GM21576 (cell line): ENCODE data around the gene CFAP46.
"Not testable (repeated sequence)": the region's sequence is repeated elsewhere in the genome, so short reads cannot be mapped to it uniquely, and the experiment has no call there.

Source experiments
- ATAC-seq: cut with Tn5 transposase; IDR thresholded peaks from one replicate; pipeline ENCODE4 v1.9.1; 2021; ENCODE audit warnings: mild to moderate bottlenecking, moderate library complexity; ENCODE audit not compliant: unreplicated experiment

The CFAP46 gene

DNA sequence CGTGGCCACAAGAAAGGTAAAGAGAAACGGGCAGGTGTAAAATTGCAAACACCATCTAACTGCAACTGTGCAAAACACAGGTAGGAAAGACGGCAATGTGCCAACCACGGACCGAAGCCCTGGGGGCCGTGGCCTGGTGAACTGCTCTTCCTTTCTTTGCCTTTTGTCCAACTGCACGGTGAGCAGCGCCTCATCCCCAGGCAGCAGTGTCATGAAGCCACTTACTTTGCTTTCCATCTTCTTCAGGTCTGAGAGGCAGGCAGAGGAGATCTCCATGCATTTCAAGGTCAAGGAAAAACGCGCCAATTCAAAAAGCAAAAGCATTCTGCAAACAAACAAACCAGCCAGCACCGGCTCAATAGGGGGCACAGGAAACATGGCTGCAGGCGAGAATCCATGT lies 12.9 kb downstream of the CFAP46 start:
- ATAC-seq, result no peak

- ATAC-seq, result no peak
Measured at GRCh38 chr10:132928261-132928660, 14.1 kb downstream of the CFAP46 start.

DNA sequence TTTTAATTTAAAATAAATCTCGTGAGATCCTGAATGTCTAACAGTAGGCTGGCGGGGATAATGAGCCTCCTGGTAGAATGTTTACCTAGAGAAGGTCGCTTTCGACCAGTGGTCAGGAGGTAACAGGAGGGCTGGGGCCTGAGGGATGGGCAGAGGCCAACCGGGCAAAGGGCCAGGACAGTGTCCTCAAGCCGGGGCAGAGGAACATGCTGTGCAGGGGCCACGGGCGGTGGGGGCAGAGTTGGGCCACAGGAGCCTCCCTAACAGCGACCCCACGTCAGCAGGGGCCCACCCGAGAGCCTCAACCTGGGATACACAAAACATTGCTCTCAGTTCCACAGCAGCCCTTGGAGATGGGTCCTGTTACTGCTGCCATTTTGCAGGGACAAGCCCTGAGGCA lies 14.5 kb downstream of the CFAP46 start:
- ATAC-seq, result no peak

DNA sequence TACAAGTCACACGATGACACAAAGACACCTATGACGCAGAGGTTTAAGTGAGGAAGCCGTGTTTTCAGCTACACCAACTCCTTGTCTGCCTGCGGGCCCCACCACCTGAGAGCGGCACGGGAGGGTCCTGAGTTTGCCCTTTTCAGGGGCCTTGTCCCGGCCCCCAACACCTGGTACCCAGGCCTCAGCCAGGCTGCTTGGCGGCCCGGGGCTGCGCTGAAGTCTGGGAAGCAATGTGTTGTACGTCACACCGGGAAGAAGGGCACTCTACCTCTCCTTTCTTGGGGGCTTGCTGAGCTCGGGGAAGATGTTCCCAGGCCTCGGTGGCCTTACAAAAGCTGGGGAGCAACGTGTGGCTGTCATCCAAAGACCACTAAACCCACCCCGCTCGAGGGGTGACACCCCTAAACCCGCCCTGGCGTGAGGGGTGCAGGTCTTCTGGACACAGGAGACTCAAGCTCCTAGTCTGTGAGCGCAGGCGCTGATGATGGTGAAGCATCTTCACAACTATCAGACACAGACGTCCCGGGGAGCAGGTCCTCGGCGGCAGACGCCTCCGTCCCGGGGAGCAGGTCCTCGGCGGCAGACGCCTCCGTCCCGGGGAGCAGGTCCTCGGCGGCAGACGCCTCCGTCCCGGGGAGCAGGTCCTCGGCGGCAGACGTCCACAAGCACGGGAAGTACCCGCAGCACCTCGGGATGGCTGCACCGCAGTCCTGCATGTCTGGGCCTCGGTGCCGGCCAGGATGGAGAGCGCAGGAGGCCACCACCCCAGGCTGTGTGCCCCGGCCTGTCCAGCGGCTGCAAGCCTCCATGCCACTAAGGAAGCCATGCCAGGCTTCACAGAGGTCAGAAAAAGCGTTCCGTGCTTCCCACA lies 15.4 kb downstream of the CFAP46 start:
- ATAC-seq, result no peak

DNA sequence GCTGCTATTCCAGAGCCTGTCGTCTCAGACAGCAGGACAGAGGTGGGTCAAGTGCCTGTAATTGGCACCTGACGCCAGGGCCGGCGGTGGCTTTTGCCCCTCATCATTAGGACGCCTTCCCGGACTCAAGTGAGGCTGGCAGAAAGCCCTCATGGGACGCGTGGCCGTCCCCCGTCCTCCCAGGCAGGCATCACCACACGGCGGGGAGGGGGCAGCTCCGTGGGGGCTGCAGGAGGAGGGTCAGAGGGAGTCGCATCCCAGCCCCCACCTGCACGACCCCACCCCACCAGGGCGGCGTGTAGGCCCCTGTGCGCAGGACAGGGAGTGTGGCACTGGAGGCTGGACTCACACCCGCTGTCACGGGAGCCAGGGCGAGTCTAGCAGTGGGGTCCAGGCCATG lies 16.3 kb downstream of the CFAP46 start:
- ATAC-seq, result no peak

GRCh38 chr10:132925614-132926013 lies 16.8 kb downstream of the CFAP46 start:
- no peak for ATAC-seq

- no peak for ATAC-seq
Measured at GRCh38 chr10:132925071-132925561, 17.3 kb downstream of the CFAP46 start.

- no peak for ATAC-seq
Measured at GRCh38 chr10:132924046-132924952, 18.1 kb downstream of the CFAP46 start.

DNA sequence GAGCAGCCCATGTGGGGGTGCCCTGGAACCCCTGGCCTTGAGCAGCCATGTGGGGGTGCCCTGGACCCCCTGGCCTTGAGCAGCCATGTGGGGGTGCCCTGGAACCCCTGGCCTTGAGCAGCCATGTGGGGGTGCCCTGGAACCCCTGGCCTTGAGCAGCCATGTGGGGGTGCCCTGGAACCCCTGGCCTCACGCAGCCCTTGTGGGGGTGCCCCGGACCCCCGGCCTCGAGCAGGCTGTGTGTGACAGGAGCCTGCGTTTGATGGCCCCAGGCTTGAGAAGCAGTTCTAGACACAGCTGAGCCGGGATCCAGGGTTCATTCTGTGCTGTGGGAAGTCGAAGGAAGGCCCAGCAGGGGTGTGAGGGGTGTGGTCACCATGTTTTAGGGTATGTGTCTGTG lies 19.0 kb downstream of the CFAP46 start:
- not testable (repeated sequence) for ATAC-seq

GRCh38 chr10:132922872-132923271 lies 19.5 kb downstream of the CFAP46 start:
- no peak for ATAC-seq

GRCh38 chr10:132921818-132922807 lies 20.3 kb downstream of the CFAP46 start:
- ATAC-seq, result no peak

DNA sequence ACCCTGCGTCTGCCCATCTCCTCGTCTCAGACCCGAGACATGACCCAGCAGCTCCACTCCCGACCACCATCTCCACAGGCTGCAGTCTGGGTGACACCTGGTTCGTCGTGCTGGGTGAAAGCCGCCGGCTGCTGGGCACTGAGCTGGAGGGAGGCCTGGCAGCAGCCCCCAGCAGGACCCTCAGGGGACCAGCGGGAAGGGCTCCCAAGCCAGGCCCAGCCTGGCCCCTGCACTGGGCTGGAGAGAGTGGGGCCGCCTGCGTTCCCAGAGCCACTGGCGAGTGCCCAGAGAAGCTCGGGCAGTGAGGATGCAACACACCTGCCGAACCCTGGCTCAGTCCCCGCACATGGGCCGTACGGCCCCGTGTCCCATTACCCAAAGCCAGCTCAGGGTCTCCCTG lies 21.3 kb downstream of the CFAP46 start:
- no peak for ATAC-seq

DNA sequence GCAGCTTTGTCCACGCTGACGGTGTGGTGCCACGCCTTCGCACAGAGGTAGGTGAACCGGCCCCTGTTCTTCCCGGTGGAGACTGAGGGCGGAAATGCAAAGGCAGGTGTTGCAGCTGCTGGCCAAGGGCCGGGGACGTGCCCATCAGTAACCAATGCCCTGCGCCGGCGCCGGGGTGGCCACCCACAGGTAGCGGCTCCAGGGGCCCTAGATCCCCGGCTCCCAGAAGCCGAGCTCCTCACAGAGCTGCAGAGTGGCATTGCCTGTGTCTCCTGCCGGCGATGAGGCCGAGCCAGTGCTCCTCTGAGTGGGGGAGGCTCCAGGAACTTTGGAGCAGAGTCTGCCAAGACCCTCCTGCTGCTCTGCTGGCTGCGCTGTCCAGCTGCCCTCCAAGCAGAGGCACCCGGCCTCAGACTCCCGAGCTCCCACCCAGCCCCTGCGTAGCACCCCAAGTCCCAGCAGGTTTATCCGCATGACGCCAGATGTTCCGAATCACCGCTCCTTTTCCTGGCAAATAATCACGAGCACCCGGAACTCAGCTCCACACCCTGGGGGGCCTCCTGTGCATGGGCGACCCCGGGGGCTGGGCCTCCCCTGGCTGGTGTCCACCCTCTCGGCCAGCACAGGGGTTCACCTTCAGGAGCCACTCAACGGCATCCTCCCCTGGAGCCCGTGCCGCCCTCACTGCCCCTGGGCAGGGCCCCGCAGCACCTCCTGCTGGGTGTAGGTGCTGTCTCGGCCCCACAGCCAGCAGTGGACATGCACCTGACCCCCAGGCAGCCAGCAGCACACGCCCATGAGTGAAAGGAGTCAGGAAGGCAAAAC lies 22.1 kb downstream of the CFAP46 start:
- no peak for ATAC-seq

DNA sequence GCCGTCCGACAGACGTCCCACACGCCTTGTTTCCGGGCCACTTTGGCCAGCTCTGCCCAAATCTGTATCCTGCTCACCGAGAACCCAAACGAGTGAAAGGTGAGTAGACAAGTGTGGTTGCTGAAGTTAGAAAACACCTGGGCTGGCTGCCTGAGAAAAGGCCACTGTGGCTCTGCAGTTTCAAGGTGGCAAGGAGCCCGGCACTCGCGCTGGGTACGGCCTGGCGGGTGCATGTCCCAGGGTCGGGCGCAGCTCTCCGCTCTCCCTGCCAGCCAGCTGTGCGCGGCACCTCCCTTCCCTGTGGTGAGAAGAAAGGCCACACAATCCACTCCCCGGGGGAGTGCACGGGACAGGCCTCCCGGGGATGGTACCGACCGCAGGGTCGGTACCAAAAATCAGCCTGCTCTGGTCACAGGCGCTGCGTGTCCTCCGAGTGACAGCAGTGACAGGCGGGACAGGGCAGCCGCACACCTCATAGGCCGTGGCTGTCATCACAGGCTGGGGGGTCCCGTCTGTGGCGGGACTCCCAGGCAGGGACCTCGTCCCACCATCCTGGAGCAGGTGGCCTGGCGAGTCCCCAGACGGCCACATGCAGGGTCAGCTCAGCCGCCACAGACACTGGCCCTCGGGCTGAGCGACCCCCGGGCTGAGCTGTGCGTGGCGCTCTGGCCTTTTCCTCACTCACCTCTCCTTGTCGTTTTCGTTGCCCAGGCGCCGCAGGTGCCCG lies 22.8 kb downstream of the CFAP46 start:
- no peak for ATAC-seq

GRCh38 chr10:132918617-132919373 lies 23.6 kb downstream of the CFAP46 start:
- ATAC-seq, result no peak

DNA sequence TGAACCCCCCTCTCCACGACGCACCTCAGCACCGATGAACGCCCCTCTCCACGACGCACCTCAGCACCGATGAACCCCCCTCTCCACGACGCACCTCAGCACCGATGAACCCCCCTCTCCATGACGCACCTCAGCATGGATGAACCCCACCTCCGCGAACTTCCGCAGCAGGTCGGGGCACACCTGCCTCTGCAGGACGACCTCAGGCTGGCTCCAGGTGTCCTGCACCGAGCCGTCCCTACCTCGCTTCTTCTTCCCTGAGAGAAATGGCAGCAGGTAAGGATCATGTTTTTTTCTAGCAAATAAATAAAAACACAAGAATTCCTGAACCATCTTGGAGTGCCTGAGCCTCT lies 24.1 kb downstream of the CFAP46 start:
- no peak for ATAC-seq

DNA sequence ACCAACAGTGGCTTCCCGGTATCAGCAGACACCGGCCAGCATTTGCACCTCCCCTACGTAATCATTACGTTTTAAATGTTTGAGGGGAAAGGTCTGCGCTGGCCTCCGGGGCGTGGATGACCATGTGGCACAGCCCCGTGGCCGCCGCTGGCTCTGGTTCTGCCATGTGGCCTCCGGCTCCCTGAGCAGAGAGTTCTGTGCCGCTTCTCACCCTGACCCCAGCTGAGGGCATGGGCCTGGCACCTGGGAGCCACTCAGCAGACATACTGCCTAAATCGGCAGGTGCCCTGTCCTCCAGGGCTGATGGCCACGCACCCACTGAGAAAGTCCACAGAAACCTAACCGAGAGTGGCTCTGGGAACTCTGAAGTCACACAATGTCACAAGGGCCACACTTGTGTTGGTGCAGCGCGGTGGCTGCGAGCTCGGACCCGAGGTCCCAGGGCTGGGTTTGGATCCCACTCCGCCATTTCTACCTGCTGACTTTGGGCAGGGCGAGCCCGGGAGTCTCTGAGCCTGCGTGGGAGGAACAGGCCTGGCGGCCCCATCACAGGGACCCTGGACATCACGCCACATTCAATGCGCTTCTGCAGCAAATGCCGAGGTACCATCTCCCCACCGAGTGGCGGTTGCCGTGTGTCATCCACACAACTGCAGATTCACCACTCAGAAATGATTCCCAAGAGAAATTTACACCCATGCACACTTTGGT lies 25.3 kb downstream of the CFAP46 start:
- ATAC-seq, result no peak

DNA sequence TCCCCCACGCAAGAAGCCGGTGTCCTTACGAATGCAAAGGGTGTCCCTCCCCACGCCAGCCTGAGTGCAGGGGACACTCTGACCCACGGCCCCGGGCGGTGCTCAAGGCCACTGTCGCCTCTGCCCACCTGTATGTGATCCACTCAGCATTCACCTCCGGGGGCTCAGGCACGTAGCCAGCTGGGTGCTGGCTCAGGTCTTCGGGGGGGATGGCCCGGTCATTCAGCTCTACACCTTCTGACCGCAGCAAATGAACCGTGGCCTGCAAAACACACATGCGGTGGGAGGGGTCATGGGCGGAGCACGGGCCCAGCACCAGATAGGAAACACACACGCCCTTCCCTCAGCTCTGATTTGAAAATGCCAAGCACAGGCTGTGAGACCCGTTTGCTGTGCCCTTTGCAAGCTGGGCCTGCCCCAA lies 25.9 kb downstream of the CFAP46 start:
- no peak for ATAC-seq
